Panc1 (cell line): ENCODE data around the gene PDPK1. TPM values are rescaled to one million over a fixed set of nuclear protein-coding genes. Genes with fewer than 3 reads are reported as not detected.

Experiments used
- ATAC-seq: fragments of 200-7000 bp; cut with Tn5 transposase; 2 replicates; pipeline ENCODE4 v1.9.1; 2020; ENCODE audit warnings: mild to moderate bottlenecking, moderate library complexity
- BruUV-seq: library from RNA; stranded (reverse); fragments of 400-500 nt; replicated peaks from 2 replicates; lab custom pipeline; 2021; lab: Mats Ljungman, UMichigan
- CTCF ChIA-PET: fragments of 300-600 bp; sonication (Branson Sonifier 250); formaldehyde crosslinking; loops from one replicate; lab custom pipeline; 2022; ENCODE audit warnings: antibody characterized with exemption; lab: Charles Lee
- POLR2A ChIA-PET: fragments of 300-600 bp; sonication (Branson Sonifier 250); formaldehyde crosslinking; loops from one replicate; lab custom pipeline; 2022; ENCODE audit warnings: antibody characterized with exemption; lab: Charles Lee
- DNase-seq: peaks from one replicate; pipeline ENCODE4 v3.0.0-alpha.2; 2010; ENCODE audit warnings: low read depth, low spot score
- H3K27ac ChIP-seq: 2 replicates; pipeline ENCODE4 v1.5.1; 2011; ENCODE audit warnings: mild to moderate bottlenecking, low read length, inconsistent platforms
- H3K27me3 ChIP-seq: fragments of 200-500 bp; sonication (Bioruptor generic); 2 replicates; pipeline ENCODE4 v1.6.0; 2014; ENCODE audit warnings: low read length, inconsistent platforms; ENCODE audit not compliant: control insufficient read depth, insufficient read depth
- H3K36me3 ChIP-seq: fragments of 200-500 bp; sonication (Bioruptor generic); 2 replicates; pipeline ENCODE4 v1.5.1; 2014; ENCODE audit warnings: inconsistent platforms, mild to moderate bottlenecking, low read length, moderate library complexity; ENCODE audit not compliant: control insufficient read depth, insufficient read depth
- H3K4me1 ChIP-seq: 2 replicates; pipeline ENCODE4 v1.5.1; 2011; ENCODE audit warnings: inconsistent platforms, mild to moderate bottlenecking, low read length, moderate library complexity; ENCODE audit not compliant: control insufficient read depth, insufficient read depth
- H3K4me3 ChIP-seq, 2 experiments: 2 replicates each; pipeline ENCODE4 v1.5.1; 2011 to 2012; ENCODE audit warnings: low read depth in 2 of 2, low read length in 2 of 2, mild to moderate bottlenecking in 2 of 2, inconsistent platforms in 1 of 2, moderate library complexity in 1 of 2
- H3K9me3 ChIP-seq: fragments of 200-500 bp; sonication (Bioruptor generic); 2 replicates; pipeline ENCODE4 v1.5.1; 2014; ENCODE audit warnings: low read depth, mild to moderate bottlenecking, inconsistent platforms, low read length, moderate library complexity; ENCODE audit not compliant: control insufficient read depth, insufficient read depth
- POLR2AphosphoS5 ChIP-seq: IDR thresholded peaks from 2 replicates; pipeline ENCODE4 v1.6.1; 2012; ENCODE audit warnings: mild to moderate bottlenecking, low read depth, low read length, moderate library complexity
- SIN3A ChIP-seq: IDR thresholded peaks from 2 replicates; pipeline ENCODE4 v1.6.1; 2012; ENCODE audit warnings: low read depth, mild to moderate bottlenecking, low read length, moderate library complexity, borderline replicate concordance; ENCODE audit not compliant: insufficient read depth
- TCF7L2 ChIP-seq: IDR thresholded peaks from 2 replicates; pipeline ENCODE4 v1.6.1; 2011; ENCODE audit warnings: mild to moderate bottlenecking, low read depth, low read length, inconsistent platforms
- in situ Hi-C: cut with HindIII; loops from 2 replicates; pipeline ENCODE4 v1.10.0; 2016; ENCODE audit warnings: low sequenced_read_pairs, low pct_unique_long_range_greater_than_20kb
- intact Hi-C: fragments of 100-400 bp; cut with micrococcal nuclease; formaldehyde crosslinking; loops from one replicate; pipeline ENCODE4 v1.10.0; 2022; ENCODE audit not compliant: unreplicated experiment
- total RNA-seq: library from RNA; stranded (reverse); gene quantifications from one replicate; pipeline ENCODE4 v1.2.1, GENCODE V29; 2021; ENCODE audit not compliant: unreplicated experiment
- TF ChIP-seq, protein P1 (sequence below), 2 experiments: IDR thresholded peaks; 2 replicates each; pipeline ENCODE4 v1.6.1; 2011 to 2012; ENCODE audit warnings: low read depth in 2 of 2, control low read depth in 1 of 2, low read length in 1 of 2, mild to moderate bottlenecking in 1 of 2, moderate library complexity in 1 of 2; ENCODE audit not compliant: insufficient read depth in 1 of 2
- TF ChIP-seq, protein P2 (sequence below): fragments of 450-650 bp; IDR thresholded peaks from 2 replicates; pipeline ENCODE4 v1.5.1; 2017; ENCODE audit warnings: mild to moderate bottlenecking

The PDPK1 gene
- total RNA-seq, 1 experiment from 2014 or later: 43.2 TPM

DNA sequence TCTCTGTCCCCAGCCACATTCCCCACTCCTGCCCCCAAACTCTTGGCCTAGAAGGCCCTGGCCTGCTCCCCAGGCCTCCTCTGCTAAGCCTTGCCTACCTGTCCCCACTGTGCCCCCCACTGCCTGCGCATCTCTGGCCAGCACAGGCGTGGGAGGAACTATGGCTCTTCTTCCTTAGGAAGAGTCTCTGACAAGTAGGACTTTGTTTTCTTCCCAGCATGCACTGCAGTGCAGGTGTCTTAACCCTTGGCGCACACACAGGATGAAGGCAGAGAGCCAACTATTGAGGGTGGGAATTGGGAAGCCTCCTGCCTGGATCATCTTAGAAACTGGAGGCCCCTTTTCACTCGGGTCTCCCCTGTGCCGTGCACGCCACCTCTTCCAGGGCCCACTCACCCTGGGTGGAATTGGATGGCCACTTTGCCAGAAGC is 14.0 kb upstream of the PDPK1 start:
- ChIA-PET CTCF (no interaction called here), POLR2A (no interaction called here)
- DNase-seq (no peak), ATAC-seq (no peak)
- Histone ChIP-seq H3K9me3 (no peaks in the 10 kb centered on the region), H3K27me3 (no peaks in the 10 kb centered on the region), H3K4me1 (peaks cover 11% of the 10 kb centered on the region), H3K27ac (no peak overlapping the region), H3K4me3 (no peak overlapping the region), H3K36me3 (peaks cover 3% of the 10 kb centered on the region; the same call in 1 of the 2 replicates)
- no TSS peak for BruUV-seq
- in situ Hi-C loops (no loop called here), intact Hi-C loops (no loop called here)
- TF ChIP-seq, protein P1, sequence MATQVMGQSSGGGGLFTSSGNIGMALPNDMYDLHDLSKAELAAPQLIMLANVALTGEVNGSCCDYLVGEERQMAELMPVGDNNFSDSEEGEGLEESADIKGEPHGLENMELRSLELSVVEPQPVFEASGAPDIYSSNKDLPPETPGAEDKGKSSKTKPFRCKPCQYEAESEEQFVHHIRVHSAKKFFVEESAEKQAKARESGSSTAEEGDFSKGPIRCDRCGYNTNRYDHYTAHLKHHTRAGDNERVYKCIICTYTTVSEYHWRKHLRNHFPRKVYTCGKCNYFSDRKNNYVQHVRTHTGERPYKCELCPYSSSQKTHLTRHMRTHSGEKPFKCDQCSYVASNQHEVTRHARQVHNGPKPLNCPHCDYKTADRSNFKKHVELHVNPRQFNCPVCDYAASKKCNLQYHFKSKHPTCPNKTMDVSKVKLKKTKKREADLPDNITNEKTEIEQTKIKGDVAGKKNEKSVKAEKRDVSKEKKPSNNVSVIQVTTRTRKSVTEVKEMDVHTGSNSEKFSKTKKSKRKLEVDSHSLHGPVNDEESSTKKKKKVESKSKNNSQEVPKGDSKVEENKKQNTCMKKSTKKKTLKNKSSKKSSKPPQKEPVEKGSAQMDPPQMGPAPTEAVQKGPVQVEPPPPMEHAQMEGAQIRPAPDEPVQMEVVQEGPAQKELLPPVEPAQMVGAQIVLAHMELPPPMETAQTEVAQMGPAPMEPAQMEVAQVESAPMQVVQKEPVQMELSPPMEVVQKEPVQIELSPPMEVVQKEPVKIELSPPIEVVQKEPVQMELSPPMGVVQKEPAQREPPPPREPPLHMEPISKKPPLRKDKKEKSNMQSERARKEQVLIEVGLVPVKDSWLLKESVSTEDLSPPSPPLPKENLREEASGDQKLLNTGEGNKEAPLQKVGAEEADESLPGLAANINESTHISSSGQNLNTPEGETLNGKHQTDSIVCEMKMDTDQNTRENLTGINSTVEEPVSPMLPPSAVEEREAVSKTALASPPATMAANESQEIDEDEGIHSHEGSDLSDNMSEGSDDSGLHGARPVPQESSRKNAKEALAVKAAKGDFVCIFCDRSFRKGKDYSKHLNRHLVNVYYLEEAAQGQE (IDR thresholded peaks at IDR 0.05; ENCODE audit: insufficient read depth in 1 of 2, low read depth in 2 of 2, low read length in 1 of 2): no peak
- TF ChIP-seq, protein P2, sequence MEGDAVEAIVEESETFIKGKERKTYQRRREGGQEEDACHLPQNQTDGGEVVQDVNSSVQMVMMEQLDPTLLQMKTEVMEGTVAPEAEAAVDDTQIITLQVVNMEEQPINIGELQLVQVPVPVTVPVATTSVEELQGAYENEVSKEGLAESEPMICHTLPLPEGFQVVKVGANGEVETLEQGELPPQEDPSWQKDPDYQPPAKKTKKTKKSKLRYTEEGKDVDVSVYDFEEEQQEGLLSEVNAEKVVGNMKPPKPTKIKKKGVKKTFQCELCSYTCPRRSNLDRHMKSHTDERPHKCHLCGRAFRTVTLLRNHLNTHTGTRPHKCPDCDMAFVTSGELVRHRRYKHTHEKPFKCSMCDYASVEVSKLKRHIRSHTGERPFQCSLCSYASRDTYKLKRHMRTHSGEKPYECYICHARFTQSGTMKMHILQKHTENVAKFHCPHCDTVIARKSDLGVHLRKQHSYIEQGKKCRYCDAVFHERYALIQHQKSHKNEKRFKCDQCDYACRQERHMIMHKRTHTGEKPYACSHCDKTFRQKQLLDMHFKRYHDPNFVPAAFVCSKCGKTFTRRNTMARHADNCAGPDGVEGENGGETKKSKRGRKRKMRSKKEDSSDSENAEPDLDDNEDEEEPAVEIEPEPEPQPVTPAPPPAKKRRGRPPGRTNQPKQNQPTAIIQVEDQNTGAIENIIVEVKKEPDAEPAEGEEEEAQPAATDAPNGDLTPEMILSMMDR: no peak
- TF ChIP-seq POLR2AphosphoS5 (no peak), TCF7L2 (no peak), SIN3A (no peak)

DNA sequence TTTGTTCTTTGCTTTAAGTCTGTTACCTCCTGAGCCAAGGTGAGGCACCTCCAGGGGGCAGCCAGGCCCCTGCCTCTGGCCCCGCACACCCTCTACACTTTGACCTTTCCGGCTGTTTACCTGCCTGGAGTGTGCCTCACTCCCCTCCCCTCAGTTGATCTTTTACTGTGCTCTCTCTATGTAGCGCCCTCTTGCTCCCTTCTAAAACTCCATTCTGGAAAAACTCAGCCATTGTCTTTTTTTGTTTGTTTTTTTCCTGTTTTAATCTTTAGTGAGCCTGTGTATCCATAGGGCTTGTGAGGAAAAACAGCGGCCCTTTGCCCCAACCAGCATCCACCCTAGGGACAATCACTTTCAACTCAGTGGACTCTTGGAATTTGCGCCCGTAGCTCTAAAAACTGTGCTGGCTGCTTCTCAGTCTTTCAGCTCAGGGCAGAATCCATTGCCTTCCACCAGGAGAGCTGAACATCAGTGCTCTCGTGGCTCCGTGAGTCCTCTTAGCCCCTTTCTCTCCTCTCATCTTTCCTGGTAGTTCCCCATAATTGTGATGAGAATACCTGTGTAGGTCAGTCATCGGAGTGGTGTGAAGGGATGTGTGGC is 13.4 kb upstream of the PDPK1 start:
- CTCF ChIA-PET: no interaction called here

More for the DNA sequence above, 13.4 kb upstream of the PDPK1 start:
- DNase-seq (no peak), ATAC-seq (no peak)
- TF ChIP-seq, protein P1 (IDR thresholded peaks at IDR 0.05; ENCODE audit: insufficient read depth in 1 of 2, low read depth in 2 of 2, low read length in 1 of 2): no peak
- no peak for TF ChIP-seq SIN3A
- no peak overlapping the region for H3K27ac ChIP-seq
- in situ Hi-C loops (no loop called here), intact Hi-C loops (no loop called here)
- H3K9me3 ChIP-seq: no peaks in the 10 kb centered on the region
- H3K4me3 ChIP-seq: no peak overlapping the region
- H3K36me3 ChIP-seq: peaks cover 3% of the 10 kb centered on the region; the same call in 1 of the 2 replicates
- peaks cover 5% of the 10 kb centered on the region for H3K4me1 ChIP-seq
- POLR2A ChIA-PET: no interaction called here
- BruUV-seq: no TSS peak
- H3K27me3 ChIP-seq: no peaks in the 10 kb centered on the region
